CD4-positive, alpha-beta T cell treated with Interleukin-12 subunit alpha and Interleukin-12 subunit beta, for 1 hour (primary cell): ENCODE results near the gene DDAH2.

ENCODE experiments used
- DNase-seq: peaks from one replicate; pipeline ENCODE4 v3.0.0-alpha.2; 2020

Gene DDAH2

DNA sequence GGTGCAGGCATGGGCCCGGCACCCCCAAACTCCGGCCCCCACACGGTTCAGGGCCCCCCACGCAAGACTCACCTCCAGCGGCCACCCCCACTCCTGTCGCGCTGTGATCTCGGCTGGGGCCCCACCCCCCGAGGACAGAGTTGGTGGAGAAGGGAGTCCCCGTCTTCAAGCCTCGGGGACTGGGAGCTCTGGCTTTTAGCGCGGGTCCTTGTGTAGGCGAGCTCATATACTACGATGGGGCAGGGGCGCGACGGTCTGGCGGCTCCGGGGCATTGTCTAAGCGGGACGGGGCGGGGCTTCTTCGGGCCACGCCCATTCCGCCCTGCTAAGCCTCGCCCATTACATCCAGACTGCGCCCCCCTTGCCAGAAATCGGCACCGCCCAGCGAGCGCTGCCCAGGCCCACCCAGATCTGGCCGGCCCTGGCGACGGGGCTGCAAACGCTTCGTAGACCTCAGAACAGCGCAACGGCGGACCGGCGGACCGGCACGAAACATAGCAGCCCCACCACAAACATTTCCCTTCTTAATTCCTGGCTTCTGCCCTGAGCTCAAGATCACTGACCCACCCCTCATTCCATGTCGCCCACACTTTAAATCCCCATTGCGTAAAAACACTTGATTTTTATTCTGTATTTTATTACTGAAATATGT is 1.0 kb upstream of the DDAH2 start:
- peak; percentile 78 for DNase-seq

- peak; percentile 85 for DNase-seq
These were observed 448 bp upstream of the DDAH2 start for GRCh38 chr6:31729515-31729978.

DNA sequence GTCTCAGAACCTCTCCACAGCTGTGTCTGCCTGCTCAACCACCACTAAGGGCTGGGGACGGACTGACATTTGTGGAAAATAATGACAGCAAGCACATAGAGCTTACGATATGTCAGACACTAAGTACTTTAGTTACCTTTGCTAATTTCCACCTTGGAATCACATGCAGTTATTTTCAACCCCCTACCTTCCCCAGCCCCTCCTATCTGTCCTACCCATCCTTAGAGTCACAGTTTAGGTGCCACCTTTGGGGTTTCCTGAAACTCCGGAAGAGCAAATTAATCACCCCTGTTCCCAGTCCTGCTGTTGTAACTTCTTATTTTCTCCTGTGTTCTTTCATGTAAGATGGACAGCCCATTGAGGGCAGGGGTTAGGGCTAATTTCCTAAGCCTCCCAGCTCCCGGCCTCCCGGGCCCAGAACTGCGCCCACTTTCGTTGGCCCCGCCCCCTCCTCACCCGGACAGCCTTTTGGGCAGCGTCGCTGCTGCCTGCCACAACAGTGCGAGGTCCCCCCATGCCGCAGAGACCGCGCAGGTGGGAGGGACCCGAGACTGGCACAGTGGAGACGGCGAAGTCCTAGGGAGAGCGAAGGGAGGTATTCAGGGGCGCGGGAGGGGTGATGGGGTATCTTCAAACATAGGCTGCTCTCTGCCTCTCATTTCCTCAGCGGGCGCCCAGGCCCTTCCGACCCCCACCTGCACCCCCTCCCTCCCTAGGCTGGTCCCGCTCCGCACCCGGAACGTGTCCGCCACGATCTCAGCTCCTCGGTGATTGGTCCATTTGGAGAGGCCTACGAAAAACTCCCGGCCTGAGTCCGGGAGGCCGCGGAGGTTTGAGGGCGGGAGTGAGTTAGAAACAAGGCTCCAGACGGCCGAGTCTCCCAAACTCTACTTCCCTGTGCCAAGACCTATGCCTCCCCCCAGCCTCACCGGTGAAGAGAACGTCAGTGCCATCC is 1.1 kb downstream of the DDAH2 start:
- DNase-seq: no peak

DNA sequence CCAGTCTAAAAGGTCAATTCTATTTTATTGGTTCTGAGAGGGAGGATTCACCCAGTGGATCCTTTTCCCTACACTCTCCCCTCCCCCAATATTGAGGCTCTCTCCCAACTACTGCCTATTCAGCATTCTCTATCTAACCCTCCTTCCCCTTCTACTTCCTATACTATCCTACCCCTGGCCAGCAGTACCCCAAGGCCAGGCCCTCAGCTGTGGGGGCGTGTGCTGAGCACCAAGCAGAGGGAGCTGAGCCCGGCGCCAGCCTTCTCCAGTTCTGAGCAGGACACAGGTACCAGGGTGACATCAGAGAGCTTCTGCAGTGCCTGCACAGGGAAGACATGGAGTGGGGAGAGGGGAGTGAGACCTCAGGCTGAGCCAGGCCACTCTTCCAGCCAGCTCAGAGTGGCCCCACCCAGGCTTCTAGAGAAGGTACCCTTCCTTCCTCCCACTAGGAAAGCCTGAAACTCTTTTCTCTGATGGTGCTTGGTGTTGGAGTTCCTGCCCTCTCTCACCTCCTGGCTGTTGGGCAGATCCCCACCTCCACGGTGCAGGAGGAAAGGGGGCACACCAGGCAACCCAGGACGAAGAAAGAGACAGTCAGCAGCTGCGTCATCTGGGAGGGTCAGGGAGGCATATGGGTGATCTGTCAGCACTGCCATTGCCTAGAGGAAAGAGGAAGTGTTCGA is 1.9 kb downstream of the DDAH2 start:
- DNase-seq: peak; percentile 31

- no peak for DNase-seq
These were observed 3.4 kb downstream of the DDAH2 start for GRCh38 chr6:31725502-31726350.

DNA sequence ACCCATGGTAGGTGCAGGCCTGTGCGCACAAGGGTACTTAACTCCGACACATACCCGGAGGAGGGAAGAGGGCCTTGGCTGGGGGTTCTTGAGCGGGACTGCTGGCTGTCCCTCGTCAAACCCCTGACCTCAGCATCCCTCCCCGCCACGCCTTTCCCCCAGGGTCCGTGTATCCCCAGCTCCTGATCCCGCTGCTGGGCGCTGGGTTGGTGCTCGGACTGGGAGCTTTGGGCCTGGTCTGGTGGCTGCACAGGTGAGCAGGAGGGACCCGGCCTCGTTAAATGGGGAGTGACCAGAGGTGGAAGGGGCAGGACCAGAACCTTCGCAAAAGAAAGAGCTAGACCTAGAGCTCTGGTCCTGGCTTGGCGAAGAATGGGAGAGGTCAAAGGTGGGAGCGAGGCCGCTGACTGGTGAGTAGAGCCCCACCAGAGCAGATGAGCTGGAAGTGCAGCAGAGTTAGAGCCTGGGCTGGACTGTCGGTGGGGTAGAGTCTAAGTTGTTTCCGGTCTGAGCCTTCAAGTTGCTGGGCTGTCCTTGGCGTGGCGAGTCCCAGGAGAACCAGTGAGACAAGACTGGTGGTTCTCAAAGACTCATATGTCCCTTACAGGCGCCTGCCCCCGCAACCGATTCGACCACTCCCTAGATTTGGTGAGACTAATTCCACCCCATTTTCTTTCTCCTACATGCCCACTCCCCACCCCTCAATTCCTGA is 5.0 kb downstream of the DDAH2 start:
- DNase-seq: no peak

GRCh38 chr6:31723245-31723979 is 5.7 kb downstream of the DDAH2 start, which contains the start of gene MPIG6B:
MPIG6B (plus strand) TSS chr6:31723373; CDS start chr6:31723384, 11 bp downstream.
- DNase-seq: no peak

GRCh38 chr6:31722173-31722572 is 6.9 kb downstream of the DDAH2 start:
- DNase-seq: no peak

DNA sequence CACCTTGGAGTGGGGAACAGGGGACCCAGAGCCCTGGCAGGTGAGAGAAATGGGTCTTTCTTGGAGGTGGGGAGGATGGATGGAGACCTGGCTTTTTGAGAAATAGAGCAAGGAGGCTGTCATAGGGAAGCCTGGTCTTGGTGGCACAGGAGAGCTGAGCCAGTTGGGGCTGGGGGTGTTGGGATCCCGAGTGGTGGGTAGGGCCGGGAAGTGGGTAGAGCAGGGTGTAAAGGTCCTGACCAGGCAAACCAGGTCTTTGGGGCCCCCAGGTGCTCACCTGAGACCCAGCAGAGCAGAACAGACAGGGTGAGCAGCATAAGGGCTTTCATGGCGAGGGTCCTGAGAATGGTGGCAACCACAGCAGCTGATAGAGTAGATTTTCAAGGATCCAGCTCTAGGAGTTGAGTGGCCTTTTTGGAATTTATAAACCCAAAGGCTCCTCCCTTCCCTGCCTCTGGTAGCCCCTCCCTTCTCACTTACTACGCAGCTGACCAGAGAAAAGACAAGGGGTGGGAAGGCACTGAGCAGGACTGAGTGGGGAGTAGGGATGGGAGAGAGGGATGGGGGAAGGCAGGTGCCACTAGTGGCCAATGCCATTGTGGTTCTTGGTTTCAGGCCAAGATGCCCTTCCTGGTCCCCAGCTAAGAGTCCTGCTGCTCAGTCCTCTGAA is 7.6 kb downstream of the DDAH2 start, which contains the start of gene LY6G6C:
Gene LY6G6C, minus strand, starts transcription at position 396 of the 670 bp plus-strand sequence. Its CDS starts 67 bp downstream, at position 329.
- no peak for DNase-seq

GRCh38 chr6:31720196-31720770 is 8.8 kb downstream of the DDAH2 start:
- DNase-seq: no peak

DNA sequence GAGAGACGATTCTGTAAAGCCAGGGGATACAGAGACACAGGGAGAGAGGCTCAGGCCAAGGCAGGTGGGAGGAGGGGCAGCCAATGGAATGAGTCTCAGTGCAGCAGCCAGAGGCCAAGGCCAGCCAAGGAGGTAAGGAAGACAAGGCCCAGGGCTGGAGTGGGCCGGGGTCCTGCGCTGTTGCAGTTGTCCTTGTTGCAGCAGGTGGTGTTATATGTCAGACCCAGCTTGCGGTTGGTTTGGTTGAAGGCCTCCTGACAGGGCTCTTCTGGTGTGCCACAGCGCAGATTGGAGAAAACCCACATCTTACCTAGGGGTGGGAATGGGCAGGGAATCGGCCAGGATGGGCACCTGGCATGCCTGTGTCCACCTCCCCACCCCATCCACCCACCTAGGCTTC is 10.1 kb downstream of the DDAH2 start:
- DNase-seq: no peak

- DNase-seq: no peak
These were observed 10.8 kb downstream of the DDAH2 start for GRCh38 chr6:31718265-31718664.

GRCh38 chr6:31717499-31718222 is 11.4 kb downstream of the DDAH2 start:
- DNase-seq: no peak

DNA sequence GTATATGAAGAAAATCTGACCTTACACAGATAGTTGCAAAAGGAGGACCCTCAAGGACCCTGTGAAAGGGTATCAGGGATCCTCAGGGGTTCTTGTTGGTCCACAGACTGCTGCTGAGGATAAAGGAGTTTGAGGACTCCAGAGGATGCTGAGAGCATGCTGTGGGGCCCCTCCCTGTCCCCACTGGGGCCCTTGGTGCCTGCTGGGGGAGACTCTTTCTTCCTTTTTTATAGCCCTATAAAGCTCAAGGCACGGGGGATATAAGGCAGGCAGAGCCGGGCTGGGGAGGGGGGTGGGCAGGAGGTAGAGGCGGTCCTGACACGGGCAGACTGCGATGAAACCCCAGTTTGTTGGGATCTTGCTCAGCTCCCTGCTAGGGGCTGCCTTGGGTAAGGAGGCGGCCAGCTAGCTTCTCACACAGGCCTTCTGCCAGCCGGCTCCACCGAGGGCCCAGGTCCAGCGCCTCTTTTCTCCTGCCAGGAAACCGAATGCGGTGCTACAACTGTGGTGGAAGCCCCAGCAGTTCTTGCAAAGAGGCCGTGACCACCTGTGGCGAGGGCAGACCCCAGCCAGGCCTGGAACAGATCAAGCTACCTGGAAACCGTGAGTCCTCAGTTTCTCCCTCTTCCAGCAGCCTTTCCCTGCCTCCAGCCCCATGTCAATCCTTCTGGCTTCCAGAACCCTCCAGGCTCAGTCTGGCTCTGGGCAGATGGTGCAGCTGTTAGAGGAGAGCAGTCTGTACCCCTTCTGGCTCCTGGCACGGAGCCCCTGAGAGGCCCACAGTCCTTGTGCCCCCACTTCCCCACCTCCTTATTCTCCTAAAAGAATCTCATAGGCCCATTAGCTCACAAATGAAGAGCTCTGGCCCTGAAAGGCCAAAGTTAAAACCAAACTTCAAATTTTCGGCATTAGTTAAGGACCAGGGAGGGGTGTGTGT is 13.8 kb downstream of the DDAH2 start, which contains the start of gene LY6G6D:
Gene LY6G6D, plus strand, starts transcription at position 327 of the 937 bp plus-strand sequence. Its CDS starts 8 bp downstream, at position 335.
- no peak for DNase-seq

DNA sequence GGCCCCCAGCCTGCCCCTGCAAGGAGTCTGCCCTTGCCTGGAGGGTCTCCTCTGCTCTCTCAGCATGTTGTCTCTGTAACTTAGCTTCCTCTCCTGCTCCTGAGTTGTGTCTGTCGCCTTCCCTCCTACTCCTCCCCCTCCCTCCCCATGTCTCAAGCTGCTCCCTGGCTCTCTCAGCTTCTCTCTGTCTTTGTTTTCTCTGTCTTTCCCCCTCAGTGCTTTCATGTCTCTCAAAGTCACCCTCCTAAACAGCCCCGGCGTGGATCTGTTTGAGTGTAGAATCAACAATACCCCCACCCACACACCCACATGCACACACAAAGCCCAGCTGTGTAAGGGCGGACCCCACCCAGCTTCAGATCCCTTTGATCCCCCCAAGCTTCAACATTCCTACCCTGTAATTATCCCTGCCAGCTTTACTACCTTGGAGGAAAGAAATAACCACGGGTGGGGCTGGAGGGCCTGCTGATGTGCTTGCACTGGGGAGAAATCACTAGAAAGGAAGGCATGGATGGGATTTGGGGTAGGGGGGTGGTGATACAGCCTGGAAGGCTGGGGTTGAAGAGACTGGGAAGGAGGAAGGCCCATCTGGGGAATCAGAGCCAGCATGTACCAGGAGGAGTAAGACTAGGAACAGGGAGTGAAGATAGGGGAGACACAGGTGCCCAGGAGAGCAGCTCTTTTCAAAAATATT is 15.0 kb downstream of the DDAH2 start:
- DNase-seq: no peak

DNA sequence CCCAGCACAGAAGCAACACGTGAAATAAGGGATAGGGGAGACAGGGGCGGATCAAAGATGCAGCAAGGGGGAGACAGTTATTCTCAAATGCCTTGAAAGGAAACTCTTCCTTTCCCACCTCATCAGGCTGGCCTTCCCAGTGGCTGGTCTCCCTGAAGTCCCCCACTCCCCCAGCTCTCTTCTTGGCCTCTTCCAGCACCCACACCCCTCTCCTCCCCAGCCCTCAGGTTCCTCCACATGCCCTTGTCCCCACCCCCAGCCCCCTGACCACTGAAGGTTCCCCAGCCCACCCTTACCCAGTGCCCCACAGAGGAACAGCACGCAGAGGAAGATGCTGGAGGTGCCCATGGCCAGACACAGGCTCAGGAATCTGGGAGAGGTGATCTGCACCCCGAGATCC is 15.6 kb downstream of the DDAH2 start:
- DNase-seq: no peak

- DNase-seq: peak; percentile 31
These were observed 16.8 kb downstream of the DDAH2 start for GRCh38 chr6:31712296-31712695.
